SH-SY5Y (cell line): Measurements from ENCODE around the gene KCNK2.

ENCODE experiments used
- GATA2 ChIP-seq: IDR thresholded peaks from 2 replicates; pipeline ENCODE4 v1.6.1; 2011; ENCODE audit warnings: mild to moderate bottlenecking, low read depth, low read length
- GATA3 ChIP-seq: IDR thresholded peaks from 2 replicates; pipeline ENCODE4 v1.6.1; 2011; ENCODE audit warnings: low read depth, mild to moderate bottlenecking, low read length, moderate library complexity

GRCh38 chr1:215054266-215054665 lies 28.3 kb upstream of the KCNK2 start:
- TF ChIP-seq GATA2 (no peak), GATA3 (no peak)
